GM19351 (cell line): ENCODE data around the gene TGIF1.

Experiments used
- ATAC-seq: cut with Tn5 transposase; IDR thresholded peaks from one replicate; pipeline ENCODE4 v1.9.1; 2021; ENCODE audit warnings: mild to moderate bottlenecking, moderate library complexity; ENCODE audit not compliant: unreplicated experiment

TGIF1 gene

DNA sequence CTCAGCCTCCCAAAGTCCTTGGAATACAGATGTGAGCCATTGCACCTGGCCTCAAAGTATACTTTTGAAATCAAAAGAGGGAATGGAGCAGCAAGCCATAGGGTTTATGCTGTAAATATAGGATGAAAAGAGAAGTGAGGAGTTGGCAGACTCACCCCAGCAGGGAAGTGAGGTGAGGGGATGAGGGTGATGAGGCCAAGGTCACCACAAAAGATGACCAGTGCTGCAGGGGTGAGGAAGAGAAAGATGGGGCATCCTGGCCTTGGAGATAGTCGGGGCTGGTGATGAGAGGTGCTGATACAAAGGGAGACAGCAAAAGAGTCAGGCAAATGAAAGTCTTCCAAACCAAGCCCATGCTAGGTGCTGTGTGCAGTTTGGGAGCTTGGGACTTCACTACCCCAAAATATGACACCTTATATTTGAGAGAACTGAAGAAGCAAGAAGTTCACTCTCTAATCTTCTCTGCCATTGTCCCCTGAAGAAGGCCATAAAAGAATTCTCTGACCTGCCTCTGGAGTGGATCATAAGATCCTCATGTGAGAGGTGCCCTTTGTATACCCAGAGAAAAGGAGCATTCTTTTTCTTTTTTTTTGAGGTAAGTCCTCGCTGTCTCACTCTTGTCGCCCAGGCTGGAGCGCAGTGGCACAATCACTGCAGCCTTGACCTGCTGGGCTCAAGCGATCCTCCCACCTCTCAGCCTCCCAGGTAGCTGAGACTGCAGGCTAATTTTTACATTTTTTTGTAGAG lies 31.0 kb downstream of the TGIF1 start:
- ATAC-seq: no peak

GRCh38 chr18:3481696-3482210 lies 31.8 kb downstream of the TGIF1 start:
- ATAC-seq: peak; percentile 80

DNA sequence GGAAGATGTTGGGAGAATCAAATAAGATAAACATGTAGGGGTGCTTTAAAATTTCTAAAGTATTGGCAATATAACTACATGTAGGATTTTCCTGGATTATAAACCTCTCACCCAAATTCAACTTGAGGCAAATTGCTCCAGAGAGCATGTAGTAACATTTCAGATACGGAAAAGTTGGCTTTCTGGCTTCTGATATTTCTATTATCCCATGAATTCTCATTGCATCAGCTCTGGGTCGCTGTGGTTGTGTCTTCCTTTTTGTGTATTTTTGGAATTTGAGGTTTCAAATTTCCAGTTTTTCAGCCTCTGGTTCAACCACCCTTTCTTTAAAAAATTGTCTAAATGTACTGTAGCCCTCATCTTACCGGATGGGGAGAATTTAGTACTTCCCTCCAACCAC lies 32.3 kb downstream of the TGIF1 start:
- ATAC-seq: no peak

DNA sequence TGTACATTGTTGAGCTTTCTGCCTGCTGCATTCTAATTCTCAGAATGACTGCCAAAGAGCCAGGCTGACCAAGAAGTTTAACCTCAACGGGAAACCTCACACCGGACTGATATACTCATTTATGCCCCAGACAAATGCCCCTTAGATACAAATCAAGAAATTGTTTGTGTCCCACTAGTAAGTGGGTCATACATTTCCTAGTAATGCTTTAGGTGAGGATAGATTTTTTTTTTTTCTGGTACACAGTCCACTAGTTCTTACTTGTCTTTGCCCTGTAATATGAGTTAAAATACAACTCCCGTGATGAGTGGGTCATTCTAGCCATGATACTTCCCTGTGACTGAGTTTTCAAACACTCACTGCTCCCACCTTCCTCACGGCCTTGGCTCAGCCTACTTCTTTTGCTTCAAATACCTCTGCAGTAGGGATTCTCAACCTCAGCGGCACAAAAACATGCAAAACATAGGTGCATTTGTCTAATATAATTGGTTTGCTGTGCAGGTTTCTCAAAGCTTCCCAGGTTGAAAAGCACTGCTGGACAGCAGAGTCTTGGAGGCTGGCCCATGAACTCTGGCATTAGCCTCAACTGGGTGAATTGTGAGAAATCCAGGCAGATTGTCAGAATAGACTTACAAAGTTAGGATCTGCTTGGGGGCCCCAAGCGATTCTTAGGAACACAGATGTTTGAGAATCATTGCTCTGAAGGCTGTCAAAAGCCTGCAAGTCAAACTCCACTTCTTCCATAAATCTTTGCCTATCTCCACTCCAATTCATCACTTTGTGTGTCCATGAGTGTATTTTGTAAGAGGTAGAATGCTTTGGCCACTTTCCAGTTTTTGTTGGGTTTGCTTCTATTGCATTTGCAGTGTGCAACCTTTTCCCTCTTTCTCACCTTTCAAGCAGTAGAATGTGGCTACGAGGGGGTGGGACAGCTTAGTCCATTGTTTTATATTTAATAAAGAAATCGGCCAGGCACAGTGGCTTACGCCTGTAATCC lies 35.5 kb downstream of the TGIF1 start:
- peak; percentile 58 for ATAC-seq

- no peak for ATAC-seq
Observed at GRCh38 chr18:3486512-3486911, 36.5 kb downstream of the TGIF1 start.

- no peak for ATAC-seq
Observed at GRCh38 chr18:3489462-3489861, 39.5 kb downstream of the TGIF1 start.

DNA sequence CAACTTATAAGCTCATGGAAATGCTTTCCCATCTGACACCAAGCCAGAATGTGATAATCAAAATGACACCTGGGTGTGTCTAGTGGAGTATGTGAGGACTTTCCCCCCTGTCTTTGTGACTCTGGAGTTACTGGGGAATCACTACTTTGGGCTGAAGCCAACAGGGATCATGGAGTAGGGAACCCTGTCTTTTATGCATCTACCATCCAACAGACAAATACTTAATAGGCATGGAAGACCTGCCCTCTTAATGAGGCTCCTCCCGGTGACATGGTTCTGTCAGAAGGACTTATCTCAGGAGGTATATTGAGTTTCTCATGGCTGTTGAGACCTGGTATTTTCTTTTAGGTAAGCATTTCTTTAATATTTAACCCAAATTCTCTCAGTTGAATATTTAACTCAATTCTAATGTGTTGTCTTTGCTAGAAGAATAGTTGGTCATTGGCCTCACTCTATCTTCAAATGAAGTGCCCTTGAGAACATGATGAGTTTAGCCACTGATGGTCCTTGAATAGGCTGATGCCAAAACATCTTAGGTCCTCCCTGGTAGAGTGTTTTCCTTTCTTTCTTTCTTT lies 42.1 kb downstream of the TGIF1 start:
- ATAC-seq: no peak

DNA sequence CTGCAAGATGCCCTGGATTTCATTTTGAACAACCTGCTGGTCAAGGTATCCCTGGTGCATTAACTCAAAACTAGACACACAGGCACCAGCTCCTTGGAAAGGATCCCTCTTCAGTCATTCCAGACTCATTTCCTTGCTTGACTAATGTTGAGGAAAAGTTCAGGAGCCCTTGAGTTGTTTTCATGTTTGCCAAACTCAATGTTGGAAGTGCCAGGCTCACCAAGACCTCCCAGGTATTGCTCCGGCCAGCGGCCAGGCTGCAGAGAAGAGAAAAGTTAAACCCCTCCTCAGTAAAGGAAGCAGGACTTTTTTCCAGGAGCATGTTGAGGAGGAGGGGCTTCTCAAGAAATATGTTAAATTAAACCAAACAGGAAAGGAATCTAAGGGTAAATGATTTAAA lies 42.7 kb downstream of the TGIF1 start:
- ATAC-seq: no peak

GRCh38 chr18:3493501-3494244 lies 43.7 kb downstream of the TGIF1 start:
- no peak for ATAC-seq

DNA sequence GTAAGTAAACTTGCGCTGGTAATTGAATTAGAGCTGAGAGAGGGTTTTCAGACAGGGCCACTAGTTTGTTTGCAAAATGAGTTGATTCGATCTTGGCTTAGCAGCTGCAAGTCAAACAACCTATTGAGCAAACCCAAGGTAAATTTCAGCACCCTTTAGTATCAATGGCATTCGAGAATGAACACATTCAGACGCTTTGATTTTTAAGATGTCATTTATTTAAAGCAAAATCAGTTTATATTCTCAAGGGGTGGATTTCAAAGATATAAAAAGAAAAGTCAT lies 44.2 kb downstream of the TGIF1 start:
- ATAC-seq: no peak

GRCh38 chr18:3494569-3494968 lies 44.6 kb downstream of the TGIF1 start:
- no peak for ATAC-seq

- ATAC-seq: no peak
Observed at GRCh38 chr18:3495691-3496430, 45.9 kb downstream of the TGIF1 start.

- ATAC-seq: no peak
Observed at GRCh38 chr18:3498698-3499471, 48.9 kb downstream of the TGIF1 start.

DNA sequence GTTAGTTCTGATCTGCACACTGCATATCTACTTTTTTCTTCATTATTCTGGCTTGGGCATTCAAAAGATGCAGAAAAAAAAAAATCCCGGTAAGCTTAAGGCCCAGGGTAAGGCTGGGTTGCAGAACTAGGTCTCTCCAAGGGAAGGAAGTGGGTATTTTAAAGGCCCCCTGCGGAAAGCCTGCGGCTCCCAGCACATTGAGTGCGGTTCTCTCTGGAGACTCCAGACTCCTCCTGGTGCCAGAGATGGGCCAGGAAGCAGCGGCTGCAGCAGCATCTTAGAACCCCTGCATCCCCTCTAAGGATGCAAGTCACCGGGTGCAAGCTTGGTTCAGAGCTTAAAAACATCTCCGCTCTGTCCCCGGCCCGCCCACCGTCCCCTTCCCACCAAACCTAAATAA lies 49.5 kb downstream of the TGIF1 start:
- no peak for ATAC-seq

DNA sequence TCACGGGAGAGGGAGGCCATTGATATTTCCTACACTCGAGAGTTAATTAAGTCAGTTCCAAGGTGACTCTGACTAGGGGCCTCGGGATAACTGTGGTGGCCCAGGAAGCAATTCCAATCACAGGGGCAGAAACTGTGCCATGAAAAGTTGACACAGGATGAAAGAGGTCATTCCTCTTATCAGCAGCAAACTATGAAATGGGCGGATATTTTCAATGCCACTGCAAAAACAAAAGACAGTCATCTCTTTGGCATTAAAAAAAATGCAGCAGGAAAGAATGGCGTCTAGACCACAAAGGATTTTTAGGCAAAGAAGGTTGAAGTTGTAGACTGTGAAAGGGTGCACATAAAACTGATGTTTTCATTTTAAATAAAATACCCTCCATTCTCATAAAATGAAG lies 50.0 kb downstream of the TGIF1 start:
- ATAC-seq: no peak

GRCh38 chr18:3502650-3503049 lies 52.7 kb downstream of the TGIF1 start:
- ATAC-seq: no peak

- no peak for ATAC-seq
Observed at GRCh38 chr18:3504637-3505036, 54.7 kb downstream of the TGIF1 start.

DNA sequence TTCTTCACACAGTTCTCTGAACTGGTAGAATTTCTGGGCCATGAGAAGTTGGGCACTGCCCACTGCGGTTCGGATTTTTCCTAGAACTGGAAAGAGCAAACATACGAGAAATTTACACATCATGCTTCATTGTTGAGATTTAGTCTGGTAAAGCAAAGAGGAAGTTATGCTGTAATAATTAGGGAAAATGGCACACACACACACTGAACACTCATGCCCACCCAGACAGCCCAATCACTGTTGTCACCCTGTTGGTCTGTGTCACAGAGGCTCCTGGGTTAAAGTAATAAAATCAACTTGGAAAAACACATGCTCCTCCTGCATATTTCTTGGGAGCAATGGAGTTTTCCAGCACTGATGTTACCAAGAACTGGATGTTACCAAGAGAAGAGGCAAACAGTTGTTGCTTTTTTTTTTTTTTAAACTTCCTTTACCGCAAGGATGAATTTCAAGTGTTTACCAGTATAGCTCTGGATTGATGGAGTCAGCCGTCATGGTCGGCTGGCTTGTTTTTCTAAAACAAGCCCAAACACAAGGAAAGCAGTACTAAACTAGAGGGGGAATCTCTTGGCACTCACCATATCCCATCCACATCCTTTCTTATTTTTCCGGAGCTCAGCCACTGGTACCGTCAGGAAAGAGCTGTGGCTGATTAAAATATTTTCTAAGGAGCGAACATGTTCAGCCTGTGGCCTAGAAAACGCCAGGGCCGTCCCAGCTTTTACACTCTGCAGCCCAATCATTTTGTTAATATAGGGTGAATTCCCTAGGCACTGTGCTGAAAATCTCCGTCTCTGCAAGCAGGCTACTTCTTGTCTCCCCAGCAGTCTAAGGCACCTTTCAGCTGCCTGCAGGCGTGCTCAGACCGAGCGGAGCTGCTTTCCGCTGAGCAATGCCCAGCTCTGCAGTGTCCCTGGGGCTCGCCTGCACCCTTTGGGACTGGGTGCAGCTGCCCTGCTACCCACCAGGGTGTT lies 58.9 kb downstream of the TGIF1 start:
- no peak for ATAC-seq
